ENCODE data around the gene PTPRR.

GRCh38 chr12:70960484-70960883 lies 39.9 kb upstream of the PTPRR start:
- TF ChIP-seq CTCF (IDR thresholded peaks at IDR 0.05) (no peak), POLR2A (IDR thresholded peaks at IDR 0.05) (no peak)
